Measurements from ENCODE around the gene ADCK1.

DNA sequence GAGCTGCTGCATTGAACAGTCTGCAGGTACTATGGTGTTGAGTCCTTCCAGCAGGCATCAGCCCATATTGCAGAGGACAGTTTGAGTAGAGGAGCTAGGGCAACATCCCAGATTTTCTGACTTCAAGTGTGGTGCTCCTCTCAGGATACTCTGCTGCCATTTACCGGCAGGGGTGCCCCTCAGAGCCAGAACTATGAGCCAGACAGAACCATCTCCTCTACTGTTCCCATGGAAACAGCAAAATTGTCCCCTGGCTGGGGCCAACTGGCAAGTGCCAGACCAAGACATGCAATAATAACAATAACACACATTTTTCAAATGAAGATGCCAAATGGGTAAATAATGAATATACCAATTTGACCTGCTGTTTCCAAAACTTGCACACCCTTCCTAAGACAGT, 102.9 kb downstream of the ADCK1 start:
- TF ChIP-seq EZH2 (IDR thresholded peaks at IDR 0.05; ENCODE audit: insufficient read depth, poor library complexity, severe bottlenecking) = no peak
- no peak for TF ChIP-seq EZH2phosphoT487 (IDR thresholded peaks at IDR 0.05; ENCODE audit: insufficient read depth, low read depth)

Measured in GM23248 (cell line).